VCaP (cell line): Measurements from ENCODE around the gene FAM168A.
A peak's percentile ranks its signal among the peaks of the same experiment; 100 is the strongest.

Experiments
- H3K27ac ChIP-seq: fragments of 450-650 bp; 2 replicates; pipeline ENCODE4 v1.5.1; 2017
- TF ChIP-seq, protein P1 (sequence below): fragments of 450-650 bp; conservative IDR thresholded peaks from 2 replicates; pipeline ENCODE4 v1.5.1; 2017; ENCODE audit warnings: mild to moderate bottlenecking, moderate library complexity

FAM168A gene

DNA sequence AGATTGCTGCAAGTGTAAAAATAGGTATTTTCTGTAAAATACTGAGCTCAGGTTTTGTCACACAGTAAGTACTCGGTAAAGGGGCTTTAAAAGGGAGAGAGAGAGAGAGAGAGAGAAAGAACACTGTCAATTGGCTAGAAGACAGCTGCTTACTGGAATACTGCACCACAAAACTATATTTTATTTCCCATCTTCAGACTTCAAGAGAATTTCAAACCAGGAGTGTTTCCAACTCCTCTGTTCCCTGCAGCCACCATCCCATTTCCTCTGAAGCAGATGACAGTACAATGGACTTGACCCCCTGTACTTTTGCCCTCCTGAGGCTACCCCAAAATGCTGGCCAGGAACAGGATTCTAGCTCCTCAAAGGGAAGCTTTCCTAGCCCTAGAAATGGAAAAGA is 132.0 kb downstream of the FAM168A start:
- no peak overlapping the region for H3K27ac ChIP-seq
- TF ChIP-seq, protein P1, sequence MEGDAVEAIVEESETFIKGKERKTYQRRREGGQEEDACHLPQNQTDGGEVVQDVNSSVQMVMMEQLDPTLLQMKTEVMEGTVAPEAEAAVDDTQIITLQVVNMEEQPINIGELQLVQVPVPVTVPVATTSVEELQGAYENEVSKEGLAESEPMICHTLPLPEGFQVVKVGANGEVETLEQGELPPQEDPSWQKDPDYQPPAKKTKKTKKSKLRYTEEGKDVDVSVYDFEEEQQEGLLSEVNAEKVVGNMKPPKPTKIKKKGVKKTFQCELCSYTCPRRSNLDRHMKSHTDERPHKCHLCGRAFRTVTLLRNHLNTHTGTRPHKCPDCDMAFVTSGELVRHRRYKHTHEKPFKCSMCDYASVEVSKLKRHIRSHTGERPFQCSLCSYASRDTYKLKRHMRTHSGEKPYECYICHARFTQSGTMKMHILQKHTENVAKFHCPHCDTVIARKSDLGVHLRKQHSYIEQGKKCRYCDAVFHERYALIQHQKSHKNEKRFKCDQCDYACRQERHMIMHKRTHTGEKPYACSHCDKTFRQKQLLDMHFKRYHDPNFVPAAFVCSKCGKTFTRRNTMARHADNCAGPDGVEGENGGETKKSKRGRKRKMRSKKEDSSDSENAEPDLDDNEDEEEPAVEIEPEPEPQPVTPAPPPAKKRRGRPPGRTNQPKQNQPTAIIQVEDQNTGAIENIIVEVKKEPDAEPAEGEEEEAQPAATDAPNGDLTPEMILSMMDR = no peak

DNA sequence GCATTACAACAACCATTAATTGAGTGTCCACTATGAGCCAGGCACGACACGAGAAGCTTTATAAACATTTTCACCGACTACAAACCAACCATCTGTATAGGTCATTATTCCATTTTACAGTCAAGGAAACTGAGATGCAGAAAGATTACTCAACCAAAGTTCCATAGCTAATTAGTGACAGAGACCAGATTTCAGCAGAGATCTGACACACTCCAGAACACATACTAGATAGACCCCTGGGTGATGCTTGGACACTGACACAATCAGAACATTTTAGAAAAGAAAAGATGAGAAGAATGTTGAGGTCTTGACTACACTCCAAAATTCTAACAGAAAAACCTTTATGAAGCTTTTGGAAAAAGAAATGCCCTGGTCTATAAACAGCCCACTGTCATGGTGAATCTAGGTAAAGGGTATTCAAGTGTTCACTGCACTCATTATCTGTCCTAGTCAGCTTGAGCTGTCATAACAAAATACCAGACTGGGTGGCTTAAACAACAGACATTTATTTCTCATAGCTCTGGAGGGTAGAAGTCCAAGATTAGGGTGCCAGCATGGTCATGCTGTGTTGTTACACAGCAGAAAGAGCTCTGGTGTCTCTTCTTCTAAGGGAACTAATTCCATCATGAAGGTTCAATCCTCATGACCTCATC is 132.8 kb downstream of the FAM168A start:
- no peak overlapping the region for H3K27ac ChIP-seq

DNA sequence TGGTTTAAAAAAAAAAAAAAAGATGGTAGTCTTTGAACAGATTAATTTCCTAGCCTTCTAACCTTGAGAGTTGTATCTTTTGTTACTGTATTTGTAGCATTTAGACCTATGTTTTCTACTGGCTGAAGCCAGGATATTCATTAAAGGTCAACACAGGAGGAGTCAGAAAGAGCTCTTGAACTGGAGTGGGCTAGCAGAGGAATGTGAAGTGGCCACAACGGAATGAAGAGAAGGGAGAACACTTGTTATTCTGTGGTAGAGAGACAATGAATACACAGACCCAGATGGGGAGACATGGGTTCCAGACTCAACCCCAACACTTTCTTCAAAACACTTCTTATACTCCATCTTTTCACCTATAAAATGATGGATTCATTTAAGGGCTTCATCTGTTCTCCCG is 133.6 kb downstream of the FAM168A start:
- H3K27ac ChIP-seq = no peak overlapping the region
- TF ChIP-seq, protein P1 = no peak

More for the DNA sequence above, 132.8 kb downstream of the FAM168A start:
- TF ChIP-seq, protein P1 = no peak

DNA sequence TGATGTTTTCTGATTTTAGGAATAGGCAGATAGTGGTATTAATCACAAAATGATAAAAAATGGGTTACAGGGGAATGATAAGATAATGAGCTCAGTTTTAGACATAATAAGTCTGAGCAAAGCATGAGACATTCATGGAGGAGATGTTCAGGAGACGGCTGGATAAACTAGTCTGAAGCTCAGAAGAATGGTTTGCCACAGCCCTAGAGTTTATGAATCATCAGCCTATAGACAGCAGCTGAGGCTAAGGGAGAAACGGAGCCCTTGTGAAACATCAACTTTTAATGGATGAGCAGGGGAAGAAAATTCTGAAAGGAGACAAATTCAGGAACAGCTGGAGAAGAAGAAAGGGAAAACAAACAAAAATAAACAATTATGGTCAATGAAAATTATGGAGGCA is 134.6 kb downstream of the FAM168A start:
- TF ChIP-seq, protein P1 = no peak
- no peak overlapping the region for H3K27ac ChIP-seq

DNA sequence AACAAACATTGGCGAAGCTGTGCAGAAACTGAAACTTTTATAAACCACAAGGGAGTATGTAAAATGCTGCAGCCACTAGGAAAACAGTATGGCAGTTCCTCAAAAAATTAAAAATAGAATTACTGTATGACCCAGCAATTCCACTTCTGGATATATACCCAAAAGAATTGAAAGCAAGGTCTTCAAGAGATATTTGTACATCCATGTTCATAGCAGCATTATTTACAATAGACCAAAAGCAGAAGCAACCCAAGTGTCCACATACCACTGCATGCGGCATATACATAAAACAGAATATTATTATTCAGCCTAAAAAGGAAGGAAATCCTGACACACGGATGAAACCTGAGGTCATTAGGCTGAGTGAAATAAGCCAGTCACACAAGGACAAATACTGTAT is 135.9 kb downstream of the FAM168A start:
- H3K27ac ChIP-seq = peak overlapping the region; percentile 84
- TF ChIP-seq, protein P1 = no peak

DNA sequence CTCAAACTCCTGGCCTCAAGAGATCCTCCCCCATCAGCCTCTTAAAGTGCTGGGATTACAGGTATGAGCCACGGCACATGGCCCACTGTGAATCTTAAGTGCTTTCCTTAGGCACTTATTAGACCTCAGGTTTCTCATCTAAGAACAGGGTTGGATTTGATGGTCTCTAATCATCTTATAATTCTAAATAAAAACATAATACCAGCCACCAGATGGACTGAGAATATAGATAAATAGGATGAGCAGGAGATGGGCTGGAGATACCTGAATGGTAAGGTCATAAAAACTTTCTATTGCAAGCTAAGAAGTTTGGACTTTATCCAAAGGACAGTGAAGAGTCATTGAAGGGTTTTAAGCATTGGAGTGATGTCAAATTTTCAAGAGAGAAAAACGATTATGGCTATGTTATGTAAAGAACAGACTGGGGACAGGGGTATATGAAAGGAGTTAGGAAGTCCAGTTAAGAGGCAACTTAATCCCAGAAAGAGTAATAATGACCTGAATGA is 136.5 kb downstream of the FAM168A start:
- peak overlapping the region; percentile 84 for H3K27ac ChIP-seq

DNA sequence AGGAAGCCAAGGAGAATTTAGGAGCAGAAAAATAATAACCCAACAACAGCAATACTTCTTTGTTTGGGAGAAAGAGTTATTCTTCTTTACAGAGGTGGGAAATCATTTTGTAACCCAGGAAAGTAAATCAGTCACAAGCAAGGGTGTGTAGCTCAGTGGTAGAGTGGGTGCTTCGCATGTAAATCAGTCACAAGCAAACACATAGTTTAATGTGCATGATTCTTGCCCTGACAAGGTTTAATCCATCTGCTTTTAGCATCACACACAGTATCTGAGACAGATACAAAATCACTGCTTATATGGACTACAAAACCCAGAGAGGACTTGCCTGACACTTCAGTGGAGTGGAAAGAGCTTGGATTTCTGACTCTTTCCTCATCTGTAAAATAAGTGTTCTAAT is 139.7 kb downstream of the FAM168A start:
- H3K27ac ChIP-seq = no peak overlapping the region
- TF ChIP-seq, protein P1 = no peak

More for the DNA sequence above, 136.5 kb downstream of the FAM168A start:
- TF ChIP-seq, protein P1 = 0 out of 2 replicates have a peak, but pooled peaks have one; percentile 7
